ENCODE data around the gene CDKN1B. TPM values are rescaled to one million over a fixed set of nuclear protein-coding genes. Genes with fewer than 3 reads are reported as not detected.

The CDKN1B gene
- total RNA-seq, 1 donor from 2014 or later: 49.6 TPM

DNA sequence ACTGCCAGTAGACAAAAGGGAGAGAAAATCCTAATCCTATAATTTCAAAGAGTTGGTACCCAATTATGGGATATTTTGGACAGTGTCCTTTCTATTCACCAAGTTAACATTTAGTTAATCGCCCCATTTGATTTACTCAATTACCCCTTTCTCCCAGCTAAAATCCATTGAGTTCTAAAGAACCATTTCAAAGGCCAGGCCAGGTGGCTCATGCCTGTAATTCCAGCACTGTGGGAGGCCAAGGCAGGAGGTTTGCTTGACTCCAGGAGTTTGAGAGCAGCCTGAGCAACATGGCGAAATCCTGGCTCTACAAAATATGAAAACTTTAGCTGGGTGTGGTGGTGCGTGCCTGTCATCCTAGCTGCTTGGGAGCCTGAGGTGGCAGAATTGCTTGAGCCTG, 15.7 kb upstream of the CDKN1B start:
- DNase-seq (ENCODE audit: extremely low spot score, unreplicated experiment): no peak

DNA sequence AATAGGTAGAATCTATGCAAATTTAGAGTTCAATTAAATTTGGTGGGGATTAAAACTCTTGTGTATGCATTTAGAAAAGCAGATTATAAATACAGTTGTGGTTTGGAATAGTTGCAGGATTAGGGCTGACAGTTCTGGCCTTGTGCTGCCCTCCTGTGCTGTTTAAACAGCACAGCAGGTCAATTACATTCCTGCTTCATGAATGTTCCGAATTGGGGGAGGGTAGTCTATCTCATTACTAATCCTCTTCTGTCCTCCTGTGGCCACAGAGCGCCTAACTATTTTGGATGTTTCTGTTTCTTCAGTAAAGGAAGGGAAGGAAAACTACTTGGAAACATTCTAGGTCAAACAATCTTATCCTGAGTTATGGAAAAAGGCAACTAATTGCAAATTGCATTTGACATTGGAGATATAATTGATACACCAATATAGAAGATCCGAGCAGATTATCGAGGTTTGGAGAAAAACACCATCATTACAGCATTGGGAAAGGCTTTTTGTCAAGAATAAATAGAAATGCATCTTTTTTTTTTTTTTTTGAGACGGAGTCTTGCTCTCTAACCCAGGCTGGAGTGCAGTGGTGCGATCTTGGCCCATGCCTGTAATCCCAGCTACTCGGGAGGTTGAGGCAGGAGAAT, 12.5 kb upstream of the CDKN1B start:
- TF ChIP-seq, protein P1, sequence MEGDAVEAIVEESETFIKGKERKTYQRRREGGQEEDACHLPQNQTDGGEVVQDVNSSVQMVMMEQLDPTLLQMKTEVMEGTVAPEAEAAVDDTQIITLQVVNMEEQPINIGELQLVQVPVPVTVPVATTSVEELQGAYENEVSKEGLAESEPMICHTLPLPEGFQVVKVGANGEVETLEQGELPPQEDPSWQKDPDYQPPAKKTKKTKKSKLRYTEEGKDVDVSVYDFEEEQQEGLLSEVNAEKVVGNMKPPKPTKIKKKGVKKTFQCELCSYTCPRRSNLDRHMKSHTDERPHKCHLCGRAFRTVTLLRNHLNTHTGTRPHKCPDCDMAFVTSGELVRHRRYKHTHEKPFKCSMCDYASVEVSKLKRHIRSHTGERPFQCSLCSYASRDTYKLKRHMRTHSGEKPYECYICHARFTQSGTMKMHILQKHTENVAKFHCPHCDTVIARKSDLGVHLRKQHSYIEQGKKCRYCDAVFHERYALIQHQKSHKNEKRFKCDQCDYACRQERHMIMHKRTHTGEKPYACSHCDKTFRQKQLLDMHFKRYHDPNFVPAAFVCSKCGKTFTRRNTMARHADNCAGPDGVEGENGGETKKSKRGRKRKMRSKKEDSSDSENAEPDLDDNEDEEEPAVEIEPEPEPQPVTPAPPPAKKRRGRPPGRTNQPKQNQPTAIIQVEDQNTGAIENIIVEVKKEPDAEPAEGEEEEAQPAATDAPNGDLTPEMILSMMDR (conservative IDR thresholded peaks at IDR 0.05): peak; percentile 95
- Mint-ChIP-seq H3K9me3 (no peaks in the 10 kb centered on the region), H3K27me3 (peaks cover 3% of the 10 kb centered on the region), H3K4me1 (ENCODE audit: unreplicated experiment) (peaks cover 5% of the 10 kb centered on the region), H3K27ac (peak overlapping the region; percentile 9), H3K36me3 (no peaks in the 10 kb centered on the region), H3K4me3 (no peak overlapping the region)
- no peak for DNase-seq (ENCODE audit: extremely low spot score, unreplicated experiment)

More for the DNA sequence above, 15.7 kb upstream of the CDKN1B start:
- Mint-ChIP-seq H3K27me3 (peaks cover 3% of the 10 kb centered on the region), H3K4me1 (ENCODE audit: unreplicated experiment) (peaks cover 9% of the 10 kb centered on the region), H3K4me3 (no peak overlapping the region), H3K27ac (no peak overlapping the region), H3K36me3 (no peaks in the 10 kb centered on the region), H3K9me3 (no peaks in the 10 kb centered on the region)
- TF ChIP-seq, protein P1 (conservative IDR thresholded peaks at IDR 0.05): no peak

GRCh38 chr12:12705838-12706520, 11.2 kb upstream of the CDKN1B start:
- Mint-ChIP-seq H3K36me3 (no peaks in the 10 kb centered on the region), H3K27me3 (peaks cover 3% of the 10 kb centered on the region), H3K9me3 (no peaks in the 10 kb centered on the region), H3K4me1 (ENCODE audit: unreplicated experiment) (peaks cover 5% of the 10 kb centered on the region), H3K4me3 (no peak overlapping the region), H3K27ac (no peak overlapping the region)
- DNase-seq (ENCODE audit: extremely low spot score, unreplicated experiment): no peak
- TF ChIP-seq, protein P1 (conservative IDR thresholded peaks at IDR 0.05): no peak

- TF ChIP-seq, protein P1 (conservative IDR thresholded peaks at IDR 0.05): no peak
- DNase-seq (ENCODE audit: extremely low spot score, unreplicated experiment): no peak
- H3K27ac Mint-ChIP-seq: peak overlapping the region; percentile 93
- no peaks in the 10 kb centered on the region for H3K9me3 Mint-ChIP-seq
- H3K4me1 Mint-ChIP-seq (ENCODE audit: unreplicated experiment): peaks cover 21% of the 10 kb centered on the region
- no peaks in the 10 kb centered on the region for H3K27me3 Mint-ChIP-seq
- H3K4me3 Mint-ChIP-seq: peak overlapping the region; percentile 83
- peaks cover 14% of the 10 kb centered on the region for H3K36me3 Mint-ChIP-seq
Measured at GRCh38 chr12:12713932-12714275, 3.3 kb upstream of the CDKN1B start.

GRCh38 chr12:12714276-12715021, 2.7 kb upstream of the CDKN1B start:
- H3K27ac Mint-ChIP-seq: peak overlapping the region; percentile 93
- H3K36me3 Mint-ChIP-seq: peaks cover 19% of the 10 kb centered on the region
- H3K4me1 Mint-ChIP-seq (ENCODE audit: unreplicated experiment): peaks cover 21% of the 10 kb centered on the region
- peak overlapping the region; percentile 83 for H3K4me3 Mint-ChIP-seq
- H3K9me3 Mint-ChIP-seq: no peaks in the 10 kb centered on the region
- TF ChIP-seq, protein P1 (conservative IDR thresholded peaks at IDR 0.05): no peak
- DNase-seq (ENCODE audit: extremely low spot score, unreplicated experiment): no peak
- H3K27me3 Mint-ChIP-seq: no peaks in the 10 kb centered on the region

Measured in type B pancreatic cell (in vitro differentiated cells).